Pons (tissue), 1 donor: ENCODE results near the gene ANO3.
A peak's percentile ranks its signal among the peaks of the same experiment; 100 is the strongest.

ENCODE experiments used
- DNase-seq: peaks from one replicate; pipeline ENCODE4 v3.0.0-alpha.2; 2016; ENCODE audit warnings: low spot score

The ANO3 gene

GRCh38 chr11:26359055-26359454 is 27.1 kb downstream of the ANO3 start:
- DNase-seq = no peak

GRCh38 chr11:26365284-26365683 is 33.4 kb downstream of the ANO3 start:
- no peak for DNase-seq

- no peak for DNase-seq
These were observed 45.7 kb downstream of the ANO3 start for GRCh38 chr11:26377619-26378018.

- DNase-seq = no peak
These were observed 67.4 kb downstream of the ANO3 start for GRCh38 chr11:26399336-26399735.

- no peak for DNase-seq
These were observed 78.9 kb downstream of the ANO3 start for GRCh38 chr11:26410706-26411366.

- DNase-seq = no peak
These were observed 81.0 kb downstream of the ANO3 start for GRCh38 chr11:26412955-26413354.

GRCh38 chr11:26418386-26418912 is 86.5 kb downstream of the ANO3 start:
- DNase-seq = no peak

- no peak for DNase-seq
These were observed 88.4 kb downstream of the ANO3 start for GRCh38 chr11:26420331-26420730.

- no peak for DNase-seq
These were observed 92.3 kb downstream of the ANO3 start for GRCh38 chr11:26424255-26424654.

- DNase-seq = no peak
These were observed 107.9 kb downstream of the ANO3 start for GRCh38 chr11:26439854-26440253.

GRCh38 chr11:26442131-26442530 is 110.2 kb downstream of the ANO3 start:
- no peak for DNase-seq

- no peak for DNase-seq
These were observed 111.7 kb downstream of the ANO3 start for GRCh38 chr11:26443617-26444016.

- no peak for DNase-seq
These were observed 125.7 kb downstream of the ANO3 start for GRCh38 chr11:26457636-26458035.

GRCh38 chr11:26465274-26465673 is 133.3 kb downstream of the ANO3 start:
- no peak for DNase-seq

GRCh38 chr11:26467506-26467905 is 135.6 kb downstream of the ANO3 start:
- no peak for DNase-seq

- DNase-seq = no peak
These were observed 139.1 kb downstream of the ANO3 start for GRCh38 chr11:26470992-26471391.

- DNase-seq = peak; percentile 53
These were observed 141.6 kb downstream of the ANO3 start for GRCh38 chr11:26473216-26474194.

- no peak for DNase-seq
These were observed 142.5 kb downstream of the ANO3 start for GRCh38 chr11:26474401-26474800.

- no peak for DNase-seq
These were observed 145.5 kb downstream of the ANO3 start for GRCh38 chr11:26477396-26477795.

GRCh38 chr11:26478710-26479109 is 146.8 kb downstream of the ANO3 start:
- DNase-seq = no peak

- DNase-seq = no peak
These were observed 148.1 kb downstream of the ANO3 start for GRCh38 chr11:26480041-26480440.

GRCh38 chr11:26483108-26483507 is 151.2 kb downstream of the ANO3 start:
- no peak for DNase-seq

- no peak for DNase-seq
These were observed 158.6 kb downstream of the ANO3 start for GRCh38 chr11:26490546-26490945.
